Head of caudate nucleus (tissue), 42 donors: ENCODE measurements around the gene KRT27.
"Not testable (repeated sequence)": the region's sequence is repeated elsewhere in the genome, so short reads cannot be mapped to it uniquely, and the experiment has no call there.

Experiments used
- DNase-seq, 42 donors: peaks; one replicate each; pipeline versions ENCODE4 v3.0.0 to v3.0.0-alpha.2; 2020 to 2021; ENCODE audit warnings: mixed read lengths in 7 of 42
- intact Hi-C: fragments of 100-400 bp; cut with DNase I; formaldehyde crosslinking; loops from one replicate; pipeline ENCODE4 v1.15.0; 2022

The KRT27 gene

DNA sequence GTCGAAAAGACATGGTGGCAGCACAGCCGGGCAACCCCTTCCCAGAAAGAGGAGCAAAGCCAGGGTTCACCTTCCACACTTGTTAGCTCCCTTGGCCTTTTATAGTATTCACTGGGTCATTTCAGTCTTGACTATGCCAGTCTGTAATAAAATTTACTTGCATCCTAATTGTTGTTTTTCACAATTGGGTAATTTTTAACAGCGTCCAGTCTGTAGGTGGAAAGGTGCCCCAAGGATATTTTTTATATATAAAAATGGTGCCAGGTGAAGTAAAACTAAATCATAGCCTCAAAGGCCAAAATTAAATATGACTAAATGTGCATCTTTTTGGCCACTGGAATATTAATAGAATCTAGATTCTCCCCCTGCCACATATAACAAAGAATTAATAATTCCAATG is 10.2 kb downstream of the KRT27 start, which contains the start of gene KRT26:
KRT26 (minus strand) TSS at position 101 of the 400 bp plus-strand sequence; CDS start at position 13, 88 bp downstream.
- no peak for DNase-seq
- intact Hi-C loops = no loop called here

DNA sequence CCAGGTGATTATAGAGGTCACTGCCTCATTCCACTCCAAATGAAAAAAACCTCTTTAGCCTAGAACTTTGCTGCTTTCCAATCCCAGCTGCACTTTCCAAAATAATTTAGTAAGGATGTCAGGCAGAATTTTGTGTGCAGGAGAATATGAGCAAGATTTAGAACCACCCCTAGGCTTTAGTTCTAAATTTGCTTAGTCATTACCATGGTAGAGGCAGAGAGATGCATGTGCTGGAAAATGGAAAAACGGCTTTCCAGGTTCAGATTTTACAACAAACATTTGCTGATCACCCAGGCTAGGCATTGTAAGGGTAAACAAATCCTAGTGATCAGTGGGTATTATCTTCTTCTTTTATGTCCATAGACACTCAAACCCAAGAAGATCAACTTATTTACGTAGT is 16.7 kb downstream of the KRT27 start:
- intact Hi-C loops = no loop called here
- no peak for DNase-seq

DNA sequence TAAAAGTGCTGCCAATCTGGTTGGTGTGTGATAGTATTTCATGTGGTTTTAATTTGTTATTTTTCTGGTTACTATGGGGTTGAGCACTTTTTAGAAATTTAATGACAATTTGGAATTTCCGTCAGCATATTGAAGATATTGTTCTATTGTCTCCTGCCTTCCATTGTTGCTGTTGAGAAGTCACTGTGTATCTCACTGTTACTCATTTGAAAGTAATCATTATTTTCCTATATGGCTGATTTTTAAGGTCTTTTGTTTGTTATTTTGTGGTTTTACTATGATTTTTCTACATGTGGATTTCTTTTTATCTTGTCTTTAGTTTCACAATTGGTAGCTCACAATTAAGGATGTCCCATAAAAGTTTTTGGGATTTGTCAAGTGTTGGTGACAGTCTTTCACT is 18.6 kb downstream of the KRT27 start:
- DNase-seq = no peak
- intact Hi-C loops = no loop called here

DNA sequence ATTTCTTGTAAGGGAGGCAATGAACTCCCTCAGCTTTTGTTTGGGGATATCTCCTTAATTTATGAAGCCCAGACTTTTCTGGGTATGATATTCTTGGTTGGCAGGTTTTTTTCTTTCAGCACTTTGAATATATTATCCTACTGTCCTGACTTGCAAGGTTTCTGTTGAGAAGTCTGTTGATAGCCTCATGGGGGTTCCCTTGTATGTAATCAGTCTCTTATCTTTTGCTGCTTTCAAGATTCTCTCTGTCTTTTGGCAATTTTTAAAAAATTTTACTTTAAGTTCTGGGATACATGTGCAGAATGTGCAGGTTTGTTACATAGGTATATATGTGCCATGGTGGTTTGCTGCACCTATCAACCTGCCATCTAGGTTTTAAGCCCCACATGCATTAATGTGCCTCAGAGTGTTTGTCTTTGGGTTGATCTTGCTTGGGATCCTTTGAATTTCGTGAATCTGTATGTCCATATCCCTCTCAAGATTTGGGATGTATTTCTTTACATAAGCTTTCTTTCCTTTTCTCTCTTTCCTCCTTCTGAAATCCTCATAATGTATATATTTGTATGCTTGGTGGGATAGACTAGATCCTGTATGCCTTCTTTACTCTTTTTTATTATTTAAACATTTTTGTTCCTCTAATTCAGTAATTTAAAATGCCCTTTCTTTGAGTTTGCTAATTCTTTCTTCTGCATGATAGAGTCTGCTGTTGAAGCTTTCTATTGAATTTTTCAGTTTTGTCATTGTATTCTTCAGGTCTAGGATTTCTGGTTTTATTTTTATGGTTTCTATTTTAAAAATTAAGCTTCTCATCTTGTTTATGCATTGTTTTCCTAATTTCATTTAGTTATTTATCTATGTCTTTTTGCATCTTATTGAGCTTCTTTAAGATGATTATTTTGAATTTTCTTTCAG is 22.0 kb downstream of the KRT27 start:
- intact Hi-C loops = no loop called here

DNA sequence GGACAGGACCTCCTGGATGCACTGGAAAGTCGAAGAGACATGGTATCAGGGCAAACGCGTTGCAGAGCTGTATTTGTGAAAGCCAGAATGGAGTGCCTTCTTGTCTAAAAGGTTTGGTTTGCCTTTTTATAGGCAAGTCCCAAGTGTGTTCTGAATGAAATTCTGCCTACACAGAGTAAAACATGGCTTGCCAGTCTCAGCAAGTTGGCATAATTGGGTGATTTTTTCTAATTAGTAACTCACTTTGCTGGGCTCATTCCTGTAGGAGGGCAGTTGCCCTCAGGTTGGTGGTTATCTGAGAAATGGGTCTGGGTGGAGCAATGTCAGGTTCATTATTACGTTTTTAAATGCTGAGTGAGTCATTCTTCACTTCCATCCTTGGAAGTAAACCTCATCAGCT is 27.1 kb downstream of the KRT27 start, which contains the start of gene KRT25:
KRT25 (minus strand) TSS at position 101 of the 400 bp plus-strand sequence; CDS start at position 41, 60 bp downstream.
- intact Hi-C loops = no loop called here
- no peak for DNase-seq

More for the DNA sequence above, 22.0 kb downstream of the KRT27 start:
- no peak for DNase-seq

DNA sequence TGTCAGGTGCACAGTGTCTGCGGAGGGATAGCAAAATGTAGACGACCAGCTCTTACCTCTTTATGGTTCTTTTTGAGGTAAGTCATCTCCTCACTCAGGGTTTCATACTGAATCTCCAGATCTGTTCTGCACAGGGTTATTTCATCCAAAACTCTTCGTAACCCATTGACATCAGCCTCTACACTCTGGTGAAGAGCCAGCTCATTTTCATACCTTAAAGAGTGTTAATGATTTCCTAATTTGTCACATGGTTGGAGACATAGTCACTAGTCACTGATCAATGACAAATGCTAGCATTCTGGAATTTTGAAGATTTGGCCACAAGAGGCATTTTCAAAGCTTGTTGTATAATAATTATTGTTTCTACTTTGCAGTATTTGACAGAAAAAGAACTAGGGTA is 28.5 kb downstream of the KRT27 start:
- DNase-seq = no peak
- intact Hi-C loops = no loop called here

DNA sequence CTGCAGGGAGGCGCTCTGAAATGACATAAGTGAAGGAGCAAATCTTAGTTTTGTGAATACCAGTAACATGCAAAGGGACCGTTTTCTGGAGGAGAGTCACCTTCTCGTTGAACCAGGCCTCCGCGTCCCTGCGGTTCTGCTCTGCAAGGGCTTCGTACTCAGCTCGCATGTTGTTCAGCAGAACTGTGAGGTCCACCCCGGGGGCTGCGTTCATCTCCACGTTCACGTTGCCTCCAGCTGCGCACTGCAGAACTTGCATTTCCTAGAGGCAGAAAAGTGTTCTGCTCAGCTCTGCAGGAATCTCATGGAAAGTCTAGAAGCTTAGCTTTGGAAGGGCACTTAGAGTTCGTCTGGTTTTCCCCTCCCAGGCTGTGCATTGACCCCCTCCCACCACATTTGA is 31.3 kb downstream of the KRT27 start:
- DNase-seq = no peak
- intact Hi-C loops = no loop called here

DNA sequence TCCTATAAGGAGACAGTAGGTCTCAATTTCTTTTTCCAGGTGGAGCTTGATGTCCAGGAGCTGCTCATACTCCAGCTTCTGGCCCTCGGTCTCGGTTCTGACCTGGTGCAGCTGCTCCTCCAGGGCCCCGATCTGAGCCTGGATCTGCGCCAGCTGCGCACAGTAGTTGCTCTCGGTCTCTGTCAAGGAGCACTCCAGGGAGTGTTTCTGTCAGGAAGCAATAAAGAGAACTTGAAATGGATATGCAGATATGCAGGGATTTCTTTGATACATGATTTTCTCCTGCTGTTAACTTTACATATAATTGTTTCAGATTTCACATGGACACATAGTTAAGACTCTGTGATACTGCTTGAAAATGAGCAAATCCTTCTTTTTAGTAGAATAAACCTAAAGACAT is 32.0 kb downstream of the KRT27 start:
- intact Hi-C loops = no loop called here
- no peak for DNase-seq

DNA sequence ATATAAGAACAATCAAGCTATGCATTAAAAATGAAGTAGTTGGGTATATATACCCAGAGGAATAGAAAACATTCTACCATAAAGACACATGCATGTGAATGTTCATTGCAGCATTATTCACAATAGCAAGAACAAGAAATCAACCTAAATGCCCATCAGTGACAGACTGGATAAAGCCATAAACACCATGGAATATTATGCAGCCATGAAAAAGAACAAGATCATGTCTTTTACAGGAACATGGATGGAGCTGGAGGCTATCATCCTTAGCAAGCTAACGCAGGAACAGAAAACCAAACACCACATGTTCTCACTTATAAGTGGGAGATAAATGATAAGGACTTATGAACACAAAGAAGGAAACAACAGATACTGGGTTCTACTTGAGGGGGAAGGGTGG is 33.7 kb downstream of the KRT27 start:
- DNase-seq, intact Hi-C loops: not testable (repeated sequence)

DNA sequence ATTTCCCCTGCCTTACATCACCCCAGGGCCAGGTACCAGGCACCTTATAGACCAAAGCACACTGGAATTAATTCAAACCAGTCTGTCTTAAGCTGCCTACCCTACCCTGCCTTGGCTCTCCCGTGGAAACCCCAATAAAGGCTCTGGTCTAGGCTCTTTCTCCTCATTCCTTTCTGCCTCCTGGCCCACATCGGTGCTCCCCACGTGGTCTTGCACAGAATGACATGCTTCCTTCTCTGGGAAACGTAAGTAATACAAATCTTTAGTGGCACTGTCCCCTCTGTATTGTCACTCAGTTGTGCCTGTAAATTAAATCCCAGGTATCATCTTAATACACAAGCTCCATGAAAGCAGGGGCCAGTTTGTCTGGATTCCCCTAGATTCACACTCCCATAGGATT is 43.8 kb downstream of the KRT27 start:
- DNase-seq = no peak
- intact Hi-C loops = no loop called here

DNA sequence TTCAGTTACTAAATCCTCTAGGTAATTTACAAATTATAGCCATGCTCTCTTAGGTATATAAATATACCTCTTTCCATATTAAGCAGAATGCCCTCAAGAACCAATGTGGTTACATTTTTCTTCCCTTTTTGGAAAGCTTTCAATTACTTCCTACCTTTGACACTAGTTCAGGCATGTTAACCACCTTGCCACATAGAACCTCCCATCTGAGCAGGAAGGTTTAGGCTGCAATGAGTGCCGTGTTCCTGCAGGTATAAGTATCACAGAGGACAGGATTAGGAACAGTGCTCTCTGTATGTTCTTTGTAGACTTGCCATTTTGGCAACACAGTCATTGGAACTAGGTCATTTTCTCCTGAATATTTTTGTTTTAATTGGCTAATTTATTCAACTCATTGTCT is 47.3 kb downstream of the KRT27 start:
- no peak for DNase-seq
- intact Hi-C loops = no loop called here

DNA sequence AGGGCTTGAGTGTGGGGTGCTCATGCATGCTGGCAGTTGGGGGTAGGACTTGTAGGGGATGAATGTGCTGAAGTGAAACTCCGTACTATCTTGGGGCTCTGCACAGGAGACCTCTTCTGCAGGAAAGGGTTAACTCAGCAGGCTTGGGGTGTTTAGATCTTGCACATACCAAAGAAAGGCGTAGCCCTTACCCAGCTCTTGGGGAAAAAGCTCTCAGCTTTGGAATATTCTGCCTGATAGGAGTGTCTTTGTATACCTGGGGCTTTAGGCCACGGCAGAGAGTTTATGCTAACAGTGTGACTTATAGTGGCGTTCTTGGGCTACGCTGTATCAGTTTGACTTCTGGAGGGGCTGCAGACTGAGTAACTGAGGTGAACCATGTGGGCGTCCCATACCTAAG is 48.3 kb downstream of the KRT27 start:
- no peak for DNase-seq
- intact Hi-C loops = no loop called here

DNA sequence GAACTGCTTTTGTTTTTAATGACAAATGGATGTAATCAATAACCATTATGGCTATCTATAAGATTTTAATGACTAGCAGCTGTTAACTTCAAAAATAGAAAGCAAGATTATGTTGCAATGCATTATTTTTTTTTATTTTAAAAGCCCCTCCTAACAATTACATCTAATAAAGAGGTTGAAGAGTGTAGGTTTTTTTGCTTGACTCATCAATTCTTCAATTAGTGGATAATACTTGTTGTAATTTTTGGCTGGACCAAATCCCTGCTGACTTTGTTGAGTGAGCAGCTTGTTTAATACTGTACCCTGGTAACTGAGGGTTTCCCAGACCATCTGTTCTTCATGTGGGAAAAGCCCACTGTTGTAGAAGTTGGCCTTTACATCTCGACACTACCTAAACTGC is 51.4 kb downstream of the KRT27 start:
- intact Hi-C loops = no loop called here
- no peak for DNase-seq

DNA sequence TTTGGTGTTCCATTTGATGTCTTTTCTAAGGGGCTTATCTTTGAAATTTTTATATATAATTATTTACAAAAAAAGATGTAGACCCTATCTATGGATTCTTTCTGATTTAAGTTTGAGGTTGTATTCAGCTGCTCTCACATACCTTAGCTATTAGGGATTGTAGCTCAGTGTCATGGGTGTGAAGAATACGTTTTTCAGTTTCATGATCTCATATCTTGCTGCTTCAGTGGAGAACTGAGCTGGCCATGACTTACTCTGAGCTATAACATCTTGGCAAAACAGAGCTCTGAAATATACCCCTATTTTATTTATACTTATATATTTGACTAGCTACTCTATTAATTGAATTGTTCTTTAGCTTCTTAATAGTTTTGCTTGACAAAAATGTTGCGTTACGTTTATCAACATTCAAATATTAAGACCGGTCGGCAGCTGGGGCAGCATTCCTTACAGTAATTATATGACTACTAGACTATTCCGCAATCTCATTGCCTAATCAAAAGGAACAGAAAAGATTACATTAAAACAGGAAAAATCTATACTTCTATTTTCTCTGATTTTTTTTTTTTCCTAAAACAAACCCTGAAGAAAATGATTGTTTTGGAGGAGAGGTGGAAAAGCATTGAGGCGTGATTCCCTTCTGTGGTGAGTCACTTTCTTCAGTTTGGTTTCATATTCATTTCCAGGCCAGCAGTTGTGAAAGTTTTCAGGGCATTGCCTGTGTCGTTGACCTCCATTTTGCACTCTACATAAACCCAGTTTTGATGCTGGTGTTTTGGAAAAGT is 54.7 kb downstream of the KRT27 start:
- intact Hi-C loops = no loop called here
- no peak for DNase-seq

DNA sequence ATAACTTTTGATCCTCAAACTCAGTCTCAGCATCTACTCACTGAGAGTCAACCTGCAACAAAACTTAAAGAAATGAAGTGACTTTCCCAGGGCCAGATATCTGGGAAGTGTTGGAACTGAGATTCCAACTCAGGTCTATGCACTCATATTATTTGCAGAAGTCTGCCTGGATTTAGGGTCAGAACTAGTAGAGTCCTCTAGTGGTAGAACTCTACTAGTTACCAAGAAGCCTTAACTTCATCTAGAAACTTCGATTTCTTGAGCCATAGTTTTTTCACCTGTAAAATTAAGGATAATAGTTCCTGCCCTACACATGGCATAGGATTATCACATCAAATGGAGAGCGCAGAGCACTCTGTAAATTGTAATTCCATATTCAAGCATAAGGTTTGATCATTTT is 55.4 kb downstream of the KRT27 start:
- intact Hi-C loops = no loop called here
- no peak for DNase-seq
